ENCODE results near the gene ADCK1.

DNA sequence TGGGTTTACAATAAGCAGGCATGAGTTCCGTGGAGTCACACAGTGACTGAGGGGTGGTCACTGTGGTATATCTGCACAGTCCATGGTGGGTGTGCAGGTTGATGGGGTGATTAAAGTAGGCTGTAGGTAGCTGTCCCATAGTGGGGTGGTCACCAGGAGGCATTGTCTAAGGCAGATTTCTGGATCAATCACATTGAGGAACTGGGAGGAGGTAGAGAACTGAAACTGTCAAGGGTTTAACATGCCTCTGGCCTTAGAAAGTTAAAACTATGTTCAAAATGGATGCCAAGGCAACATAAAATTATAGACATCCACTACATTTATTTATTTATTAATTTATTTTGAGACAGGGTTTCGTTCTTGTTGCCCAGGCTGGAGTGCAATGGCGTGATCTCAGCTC, 8.3 kb downstream of the ADCK1 start:
- TF ChIP-seq CTCF (conservative IDR thresholded peaks at IDR 0.05) (no peak), EZH2 (IDR thresholded peaks at IDR 0.05; ENCODE audit: low read depth) (no peak)

All from PC-9 (cell line).